Measurements from ENCODE around the gene TEX30. TPM values are rescaled to one million over a fixed set of nuclear protein-coding genes. Genes with fewer than 3 reads are reported as not detected.

TEX30 gene
- total RNA-seq: 7.5 TPM

GRCh38 chr13:102773441-102774213 is at the start of gene TEX30:
TEX30 (minus strand) TSS chr13:102773786; CDS start chr13:102770026, 3,760 bp downstream.

GRCh38 chr13:102798581-102799425 is 25.2 kb upstream of the TEX30 start, which contains the start of the genes BIVM and POGLUT2:
BIVM (plus strand) TSS chr13:102799119; CDS start chr13:102807268, 8,149 bp downstream.
POGLUT2 (minus strand) TSS chr13:102798976; CDS start chr13:102798670, 306 bp downstream.

Other genes starting within 250 kb of the TEX30 start
- 76.4 TPM for gene TPP2, start 176.8 kb downstream of the TEX30 start, total RNA-seq
- not detected for gene METTL21C, start 78.7 kb downstream of the TEX30 start, total RNA-seq
- 9.4 TPM for gene POGLUT2, start 25.2 kb upstream of the TEX30 start, total RNA-seq
- gene BIVM, start 25.3 kb upstream of the TEX30 start, total RNA-seq: 82.0 TPM
- gene ERCC5, start 72.2 kb upstream of the TEX30 start, total RNA-seq: 70.1 TPM